HG03520 (cell line): ENCODE data around the gene CNP.
"Not testable (repeated sequence)": the region's sequence is repeated elsewhere in the genome, so short reads cannot be mapped to it uniquely, and the experiment has no call there.

ENCODE experiments used
- ATAC-seq: cut with Tn5 transposase; IDR thresholded peaks from one replicate; pipeline ENCODE4 v1.9.1; 2021; ENCODE audit warnings: mild to moderate bottlenecking, moderate library complexity; ENCODE audit not compliant: unreplicated experiment

CNP gene

GRCh38 chr17:41966463-41967140, at the start of gene CNP:
Gene CNP, plus strand, starts transcription at chr17:41966795. Its CDS starts 90 bp downstream, at chr17:41966885.
- peak; percentile 52 for ATAC-seq

GRCh38 chr17:41917192-41917591, 49.4 kb upstream of the CNP start:
- no peak for ATAC-seq

- no peak for ATAC-seq
Observed at GRCh38 chr17:41917679-41918313, 48.8 kb upstream of the CNP start.

GRCh38 chr17:41918314-41919164, 48.1 kb upstream of the CNP start, which contains the start of gene ACLY:
Gene ACLY, minus strand, starts transcription at chr17:41918951. Its CDS starts 5,078 bp downstream, at chr17:41913873.
- peak; percentile 90 for ATAC-seq

GRCh38 chr17:41919165-41919817, 47.3 kb upstream of the CNP start:
- no peak for ATAC-seq

- no peak for ATAC-seq
Observed at GRCh38 chr17:41919840-41920579, 46.6 kb upstream of the CNP start.

- ATAC-seq: no peak
Observed at GRCh38 chr17:41920580-41920955, 46.0 kb upstream of the CNP start.

GRCh38 chr17:41925991-41926590, 40.5 kb upstream of the CNP start:
- no peak for ATAC-seq

GRCh38 chr17:41928693-41929251, 37.8 kb upstream of the CNP start:
- ATAC-seq: no peak

- ATAC-seq: peak; percentile 83
Observed at GRCh38 chr17:41930009-41930832, 36.4 kb upstream of the CNP start, which contains the start of gene ODAD4. Gene ODAD4, plus strand, starts transcription at chr17:41930617. Its CDS starts 107 bp downstream, at chr17:41930724.

GRCh38 chr17:41930833-41931156, 35.8 kb upstream of the CNP start:
- not testable (repeated sequence) for ATAC-seq

- ATAC-seq: not testable (repeated sequence)
Observed at GRCh38 chr17:41931715-41932114, 34.9 kb upstream of the CNP start.

- no peak for ATAC-seq
Observed at GRCh38 chr17:41932816-41933389, 33.7 kb upstream of the CNP start.

- no peak for ATAC-seq
Observed at GRCh38 chr17:41935641-41936040, 31.0 kb upstream of the CNP start.

- no peak for ATAC-seq
Observed at GRCh38 chr17:41937970-41938954, 28.3 kb upstream of the CNP start.

GRCh38 chr17:41939044-41939692, 27.4 kb upstream of the CNP start:
- ATAC-seq: no peak

- ATAC-seq: no peak
Observed at GRCh38 chr17:41939693-41940090, 26.9 kb upstream of the CNP start.
